DOHH2 (cell line): ENCODE data around the gene RSBN1.

Experiments used
- H3F3A ChIP-seq: fragments of 200-600 bp; sonication (generic), shearing (Covaris generic); 2 replicates; pipeline ENCODE4 v1.6.0; 2016; ENCODE audit warnings: antibody characterized with exemption, mild to moderate bottlenecking; ENCODE audit not compliant: control insufficient read depth, insufficient read depth
- H3K27ac ChIP-seq: fragments of 200-600 bp; sonication (generic); 2 replicates; pipeline ENCODE4 v1.5.1; 2014; ENCODE audit warnings: low read depth, mild to moderate bottlenecking, low read length, moderate library complexity
- H3K27me3 ChIP-seq: fragments of 200-600 bp; sonication (generic); 2 replicates; pipeline ENCODE4 v1.6.1; 2014; ENCODE audit warnings: mild to moderate bottlenecking, low read length, mixed read lengths; ENCODE audit not compliant: control insufficient read depth
- H3K36me3 ChIP-seq: fragments of 200-600 bp; sonication (generic); 2 replicates; pipeline ENCODE4 v1.6.1; 2014; ENCODE audit warnings: mild to moderate bottlenecking, low read length, moderate library complexity, mixed read lengths; ENCODE audit not compliant: control insufficient read depth
- H3K4me1 ChIP-seq: fragments of 200-600 bp; sonication (generic); 2 replicates; pipeline ENCODE4 v1.6.1; 2014; ENCODE audit warnings: mild to moderate bottlenecking, low read length, mixed read lengths; ENCODE audit not compliant: control insufficient read depth
- H3K4me2 ChIP-seq: fragments of 200-600 bp; sonication (generic); 2 replicates; pipeline ENCODE4 v1.6.0; 2014; ENCODE audit warnings: mild to moderate bottlenecking, low read length, moderate library complexity
- H3K4me3 ChIP-seq: fragments of 200-600 bp; sonication (generic); 2 replicates; pipeline ENCODE4 v1.5.1; 2014; ENCODE audit warnings: mild to moderate bottlenecking, low read length, mixed read lengths
- H3K79me2 ChIP-seq: fragments of 200-600 bp; sonication (generic); 2 replicates; pipeline ENCODE4 v1.6.1; 2014; ENCODE audit warnings: mild to moderate bottlenecking, low read length, mixed read lengths; ENCODE audit not compliant: control insufficient read depth
- H3K9me2 ChIP-seq: fragments of 200-600 bp; sonication (generic); replicated peaks from 2 replicates; pipeline ENCODE4 v1.6.1; 2014; ENCODE audit warnings: mild to moderate bottlenecking, low read length, mixed read lengths; ENCODE audit not compliant: control insufficient read depth
- H3K9me3 ChIP-seq: fragments of 200-600 bp; sonication (generic); 2 replicates; pipeline ENCODE4 v1.6.1; 2014; ENCODE audit warnings: antibody characterized with exemption, low read length, mixed read lengths; ENCODE audit not compliant: control insufficient read depth, insufficient read depth
- H4K20me1 ChIP-seq: fragments of 200-600 bp; sonication (generic); 2 replicates; pipeline ENCODE4 v1.6.0; 2014; ENCODE audit warnings: low read depth, mild to moderate bottlenecking, antibody characterized with exemption, low read length, moderate library complexity; ENCODE audit not compliant: control insufficient read depth, insufficient read depth
- EZH2phosphoT487 ChIP-seq: fragments of 200-600 bp; sonication (generic); IDR thresholded peaks from 2 replicates; pipeline ENCODE4 v1.6.1; 2017; ENCODE audit warnings: borderline replicate concordance, mild to moderate bottlenecking, antibody characterized with exemption, low read length, moderate library complexity, mixed read lengths
- TF ChIP-seq, protein P1 (sequence below): fragments of 200-600 bp; sonication (generic); IDR thresholded peaks from one replicate; pipeline ENCODE4 v1.5.1; 2014; ENCODE audit warnings: antibody characterized with exemption, mild to moderate bottlenecking, low read depth, low read length; ENCODE audit not compliant: poor library complexity, severe bottlenecking

Gene RSBN1

DNA sequence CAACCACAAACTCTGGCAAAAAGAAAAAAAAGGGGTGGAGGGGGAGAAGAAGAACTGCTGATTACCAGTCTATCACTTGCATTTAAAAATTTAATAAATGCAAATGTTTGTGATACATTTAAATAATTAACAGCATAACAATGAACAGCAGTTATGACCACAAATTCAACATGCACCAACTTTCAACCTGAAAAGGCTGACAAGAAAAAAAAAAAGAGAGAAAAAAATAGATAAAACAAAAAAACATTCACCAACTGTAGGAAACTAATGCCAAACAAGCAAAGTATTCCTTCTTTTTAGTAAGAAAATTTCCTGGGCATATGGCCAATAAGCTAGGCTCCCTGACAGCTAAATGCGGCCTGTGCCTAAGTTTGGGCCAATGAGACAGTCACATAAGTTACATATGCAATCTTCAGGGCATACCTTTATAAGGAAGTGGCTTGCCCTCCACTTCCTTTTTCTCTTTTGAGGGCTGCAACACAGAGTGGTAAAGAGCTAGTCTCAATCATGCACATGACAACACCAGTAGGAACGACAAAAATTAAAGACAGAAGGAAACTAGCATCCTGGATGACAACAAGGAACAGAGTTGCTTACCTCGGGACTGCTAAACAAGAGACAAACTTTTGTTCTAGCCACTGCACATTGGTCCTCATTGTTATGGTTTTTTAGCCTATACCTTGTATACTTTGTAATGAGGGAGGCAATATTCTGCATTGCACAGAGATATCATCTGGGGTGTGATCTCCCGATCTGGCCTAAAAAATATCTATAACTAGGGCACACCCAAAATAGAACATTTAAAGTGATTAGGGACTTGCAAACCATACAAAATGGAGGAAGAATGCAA, 28.8 kb downstream of the RSBN1 start:
- Histone ChIP-seq H3K9me3 (no peaks in the 10 kb centered on the region), H3K27ac (peak overlapping the region; percentile 37), H3K36me3 (peaks cover 22% of the 10 kb centered on the region), H3K4me1 (peaks cover 46% of the 10 kb centered on the region), H3K4me2 (peak overlapping the region; percentile 53), H3K9me2 (no peaks in the 10 kb centered on the region), H3K4me3 (peak overlapping the region; percentile 25), H4K20me1 (peaks cover 8% of the 10 kb centered on the region; the same call in 1 of the 2 replicates), H3F3A (peaks cover 9% of the 10 kb centered on the region; the same call in 1 of the 2 replicates), H3K27me3 (no peaks in the 10 kb centered on the region), H3K79me2 (peaks cover 93% of the 10 kb centered on the region)
- TF ChIP-seq, protein P1, sequence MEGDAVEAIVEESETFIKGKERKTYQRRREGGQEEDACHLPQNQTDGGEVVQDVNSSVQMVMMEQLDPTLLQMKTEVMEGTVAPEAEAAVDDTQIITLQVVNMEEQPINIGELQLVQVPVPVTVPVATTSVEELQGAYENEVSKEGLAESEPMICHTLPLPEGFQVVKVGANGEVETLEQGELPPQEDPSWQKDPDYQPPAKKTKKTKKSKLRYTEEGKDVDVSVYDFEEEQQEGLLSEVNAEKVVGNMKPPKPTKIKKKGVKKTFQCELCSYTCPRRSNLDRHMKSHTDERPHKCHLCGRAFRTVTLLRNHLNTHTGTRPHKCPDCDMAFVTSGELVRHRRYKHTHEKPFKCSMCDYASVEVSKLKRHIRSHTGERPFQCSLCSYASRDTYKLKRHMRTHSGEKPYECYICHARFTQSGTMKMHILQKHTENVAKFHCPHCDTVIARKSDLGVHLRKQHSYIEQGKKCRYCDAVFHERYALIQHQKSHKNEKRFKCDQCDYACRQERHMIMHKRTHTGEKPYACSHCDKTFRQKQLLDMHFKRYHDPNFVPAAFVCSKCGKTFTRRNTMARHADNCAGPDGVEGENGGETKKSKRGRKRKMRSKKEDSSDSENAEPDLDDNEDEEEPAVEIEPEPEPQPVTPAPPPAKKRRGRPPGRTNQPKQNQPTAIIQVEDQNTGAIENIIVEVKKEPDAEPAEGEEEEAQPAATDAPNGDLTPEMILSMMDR, result no peak
- TF ChIP-seq EZH2phosphoT487, result no peak

DNA sequence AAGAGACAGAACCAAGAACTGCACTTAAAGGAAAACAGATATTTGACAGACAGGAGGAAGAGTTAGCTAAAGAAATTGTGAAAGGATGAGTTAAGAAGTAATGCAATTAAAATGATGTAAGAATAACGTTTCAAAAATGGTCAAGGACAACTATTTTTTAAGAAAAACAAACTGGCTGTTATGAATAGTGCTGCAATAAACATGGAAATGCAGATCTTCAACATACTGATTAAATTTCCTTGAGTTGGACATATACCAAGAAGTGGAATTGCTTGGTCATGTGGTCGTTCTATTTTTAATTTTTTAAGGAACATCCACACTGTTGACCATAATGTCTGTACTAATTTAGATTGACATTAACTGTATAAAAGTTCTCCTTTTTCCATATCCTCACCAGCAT, 29.9 kb downstream of the RSBN1 start:
- Histone ChIP-seq H3K9me3 (no peaks in the 10 kb centered on the region), H3K9me2 (no peaks in the 10 kb centered on the region), H4K20me1 (peaks cover 6% of the 10 kb centered on the region; the same call in 1 of the 2 replicates), H3F3A (peaks cover 9% of the 10 kb centered on the region; the same call in 1 of the 2 replicates), H3K4me3 (no peak overlapping the region), H3K79me2 (peaks cover 84% of the 10 kb centered on the region), H3K27ac (no peak overlapping the region), H3K4me1 (peaks cover 46% of the 10 kb centered on the region), H3K4me2 (no peak overlapping the region), H3K36me3 (peaks cover 22% of the 10 kb centered on the region), H3K27me3 (no peaks in the 10 kb centered on the region)
- no peak for TF ChIP-seq EZH2phosphoT487
- TF ChIP-seq, protein P1, result no peak

DNA sequence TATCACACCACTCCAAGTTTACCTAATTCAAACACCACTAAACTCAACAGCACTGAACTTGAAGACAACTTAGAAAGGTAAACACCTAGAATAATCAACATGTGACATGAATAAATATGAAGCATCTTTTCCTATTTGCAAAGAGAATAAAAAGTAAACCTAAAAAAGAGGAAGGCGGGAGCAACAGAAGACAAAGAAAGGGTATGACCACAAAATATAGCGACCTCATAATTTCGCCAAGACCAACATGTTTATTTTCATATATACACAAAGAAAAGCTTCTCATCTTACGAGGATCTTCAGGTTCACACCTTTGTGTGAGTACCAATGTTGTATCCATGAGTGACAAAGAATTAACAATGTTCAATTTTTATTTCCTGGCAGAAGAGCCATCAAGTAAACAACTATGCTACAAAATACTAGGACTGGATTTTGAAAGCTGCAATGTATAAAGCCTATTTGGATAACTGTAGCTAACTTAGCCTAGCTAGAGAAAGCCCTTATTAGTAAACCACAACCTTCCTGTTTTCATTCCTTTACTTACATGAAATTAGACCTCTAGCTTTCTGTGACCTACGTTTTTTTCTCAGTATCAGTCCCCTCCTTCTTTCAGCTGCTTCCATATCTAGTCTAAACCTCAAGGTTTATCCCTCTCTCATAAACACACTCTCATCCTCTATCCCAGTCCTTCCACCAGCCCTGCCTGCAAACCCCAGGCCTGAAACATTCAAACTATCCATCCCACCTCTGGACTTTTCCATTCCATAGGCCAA, 31.7 kb downstream of the RSBN1 start:
- Histone ChIP-seq H3F3A (peaks cover 9% of the 10 kb centered on the region; the same call in 1 of the 2 replicates), H3K9me3 (no peaks in the 10 kb centered on the region), H3K27ac (no peak overlapping the region), H3K36me3 (peaks cover 33% of the 10 kb centered on the region), H3K4me2 (peak overlapping the region; percentile 36), H3K4me1 (peaks cover 46% of the 10 kb centered on the region), H4K20me1 (peaks cover 6% of the 10 kb centered on the region; the same call in 1 of the 2 replicates), H3K27me3 (no peaks in the 10 kb centered on the region), H3K9me2 (no peaks in the 10 kb centered on the region), H3K79me2 (peaks cover 66% of the 10 kb centered on the region), H3K4me3 (no peak overlapping the region)
- TF ChIP-seq, protein P1, result no peak
- TF ChIP-seq EZH2phosphoT487, result no peak
